ENCODE results near the gene ABHD1.

DNA sequence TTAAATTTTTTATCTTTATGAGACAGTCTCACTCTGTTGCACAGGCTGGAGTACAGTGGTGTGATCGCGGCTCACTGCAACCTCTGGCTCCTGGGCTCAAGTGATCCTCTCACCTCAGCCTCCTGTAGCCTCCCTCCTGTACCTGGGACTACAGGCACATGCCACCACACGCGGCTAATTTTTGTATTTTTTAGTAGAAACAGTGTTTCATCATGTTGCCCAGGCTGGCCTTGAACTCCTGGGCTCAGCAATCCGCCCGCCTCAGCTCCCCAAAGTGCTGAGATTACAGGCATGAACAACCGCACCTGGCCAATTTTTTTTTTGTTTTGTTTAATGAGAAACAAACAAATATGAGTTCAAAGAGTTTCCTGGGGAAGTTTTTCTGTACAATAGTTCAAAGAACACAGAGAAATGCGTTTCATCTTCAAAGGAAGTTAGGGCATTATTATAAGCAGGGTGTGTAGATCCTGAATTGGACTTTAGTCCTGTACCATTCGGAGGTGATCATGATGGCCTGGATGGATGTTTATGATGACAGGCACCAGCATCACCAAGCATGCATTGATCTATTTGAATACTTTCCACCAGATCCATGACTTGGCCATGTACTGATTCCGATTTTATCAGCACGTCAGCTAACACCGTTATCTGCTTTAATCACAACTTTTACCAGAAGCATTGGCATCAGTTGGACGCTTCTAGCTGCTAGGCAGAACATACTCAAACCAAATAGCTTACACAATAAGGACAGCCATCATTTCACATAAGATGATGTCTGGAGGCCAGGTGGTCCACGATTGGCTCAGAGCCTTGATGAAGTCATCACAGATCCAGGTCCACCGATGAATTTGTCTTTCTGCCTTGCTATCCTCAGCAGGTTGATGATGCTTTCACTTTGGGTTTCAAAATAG, 54.1 kb downstream of the ABHD1 start:
- TF ChIP-seq, protein P1, sequence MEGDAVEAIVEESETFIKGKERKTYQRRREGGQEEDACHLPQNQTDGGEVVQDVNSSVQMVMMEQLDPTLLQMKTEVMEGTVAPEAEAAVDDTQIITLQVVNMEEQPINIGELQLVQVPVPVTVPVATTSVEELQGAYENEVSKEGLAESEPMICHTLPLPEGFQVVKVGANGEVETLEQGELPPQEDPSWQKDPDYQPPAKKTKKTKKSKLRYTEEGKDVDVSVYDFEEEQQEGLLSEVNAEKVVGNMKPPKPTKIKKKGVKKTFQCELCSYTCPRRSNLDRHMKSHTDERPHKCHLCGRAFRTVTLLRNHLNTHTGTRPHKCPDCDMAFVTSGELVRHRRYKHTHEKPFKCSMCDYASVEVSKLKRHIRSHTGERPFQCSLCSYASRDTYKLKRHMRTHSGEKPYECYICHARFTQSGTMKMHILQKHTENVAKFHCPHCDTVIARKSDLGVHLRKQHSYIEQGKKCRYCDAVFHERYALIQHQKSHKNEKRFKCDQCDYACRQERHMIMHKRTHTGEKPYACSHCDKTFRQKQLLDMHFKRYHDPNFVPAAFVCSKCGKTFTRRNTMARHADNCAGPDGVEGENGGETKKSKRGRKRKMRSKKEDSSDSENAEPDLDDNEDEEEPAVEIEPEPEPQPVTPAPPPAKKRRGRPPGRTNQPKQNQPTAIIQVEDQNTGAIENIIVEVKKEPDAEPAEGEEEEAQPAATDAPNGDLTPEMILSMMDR (optimal IDR thresholded peaks at IDR 0.05 in 1 of 3, IDR thresholded peaks at IDR 0.05 in 1 of 3, conservative IDR thresholded peaks at IDR 0.05 in 1 of 3; ENCODE audit: extremely low read depth in 1 of 3, insufficient read depth in 2 of 3, low read length in 3 of 3) = no peak
- TF ChIP-seq EZH2 (IDR thresholded peaks at IDR 0.05; ENCODE audit: low read length) = no peak
